Spleen (tissue), 11 donors: Measurements from ENCODE around the gene PUM2. TPM values are rescaled to one million over a fixed set of nuclear protein-coding genes. Genes with fewer than 3 reads are reported as not detected.

Source experiments
- DNase-seq: peaks from one replicate; pipeline ENCODE4 v3.0.0-alpha.2; 2020
- H3K27ac ChIP-seq, 8 donors: fragments of 200-600 bp; sonication (generic) in 7 of 8; 1 replicate in 4 of 8; 2 replicates in 4 of 8; pipeline versions ENCODE4 v1.5.0 to v1.8.0; 2016 to 2021; ENCODE audit warnings: inconsistent platforms in 4 of 8, mild to moderate bottlenecking in 4 of 8, moderate library complexity in 1 of 8
- H3K27me3 ChIP-seq, 7 donors: fragments of 200-600 bp; sonication (generic) in 6 of 7; replicated peaks in 1 of 7; 1 replicate in 4 of 7; 2 replicates in 3 of 7; pipeline versions ENCODE4 v1.5.0 to v1.8.0; 2016 to 2021; ENCODE audit warnings: inconsistent platforms in 3 of 7, mild to moderate bottlenecking in 1 of 7
- H3K36me3 ChIP-seq, 6 donors: fragments of 200-600 bp; sonication (generic) in 5 of 6; 1 replicate in 4 of 6; 2 replicates in 2 of 6; pipeline versions ENCODE4 v1.5.0 to v1.8.0; 2016 to 2021; ENCODE audit warnings: inconsistent platforms in 2 of 6
- H3K4me1 ChIP-seq, 6 donors: fragments of 200-600 bp; sonication (generic) in 5 of 6; 1 replicate in 3 of 6; 2 replicates in 3 of 6; pipeline versions ENCODE4 v1.5.0 to v1.8.0; 2016 to 2021; ENCODE audit warnings: inconsistent platforms in 3 of 6
- H3K4me3 ChIP-seq, 8 donors: fragments of 200-600 bp; sonication (generic) in 7 of 8; 1 replicate in 4 of 8; 2 replicates in 4 of 8; pipeline versions ENCODE4 v1.5.0 to v1.8.0; 2016 to 2021; ENCODE audit warnings: inconsistent platforms in 4 of 8, mild to moderate bottlenecking in 4 of 8, moderate library complexity in 2 of 8
- H3K9me3 ChIP-seq, 8 donors: fragments of 200-600 bp; sonication (generic) in 7 of 8; 1 replicate in 4 of 8; 2 replicates in 4 of 8; pipeline versions ENCODE4 v1.5.0 to v1.8.0; 2016 to 2021; ENCODE audit warnings: inconsistent platforms in 4 of 8
- CTCF ChIP-seq, 11 experiments: fragments of 200-600 bp in 7 of 11; fragments of 450-650 bp in 4 of 11; sonication (generic) in 4 of 11; IDR thresholded peaks in 8 of 11; conservative IDR thresholded peaks in 3 of 11; 1 replicate in 7 of 11; 2 replicates in 4 of 11; pipeline versions ENCODE4 v1.4.0 to v1.8.0; 2016 to 2021; ENCODE audit warnings: antibody characterized with exemption in 11 of 11, inconsistent platforms in 4 of 11, mild to moderate bottlenecking in 1 of 11
- POLR2A ChIP-seq, 3 donors: fragments of 450-650 bp; IDR thresholded peaks; one replicate each; pipeline ENCODE4 v1.5.1; 2017; ENCODE audit warnings: antibody characterized with exemption in 3 of 3, mild to moderate bottlenecking in 1 of 3
- POLR2AphosphoS5 ChIP-seq, 3 donors: sonication (generic); formaldehyde crosslinking; IDR thresholded peaks; one replicate each; pipeline ENCODE4 v1.5.1; 2017; ENCODE audit warnings: antibody characterized with exemption in 3 of 3
- WGBS, 5 donors: extraction: QIAGEN DNeasy Blood & Tissue Kit in 3 of 5; methylation state at CpG; one replicate each; pipeline versions ENCODE4 v1.1.5 to v1.1.7; 2013 to 2018; 5-methylcytosine and 5-hydroxymethylcytosine counted together
- intact Hi-C: fragments of 100-400 bp; cut with DNase I; formaldehyde crosslinking; loops from one replicate; pipeline ENCODE4 v1.15.0; 2023; ENCODE audit warnings: low total_unique reads
- polyA plus RNA-seq, 3 donors: library from polyadenylated mRNA; stranded (reverse); fragments of 200-250 nt; gene quantifications; one replicate each; pipeline ENCODE4 v1.2.1, GENCODE V29; 2013
- total RNA-seq, 7 donors: library from RNA; depleted of rRNA in 3 of 7; stranded (reverse); fragments of >200 nt in 3 of 7; fragmentation: NEBNext Ultra II Directional in 4 of 7; extraction: Animal tissue kit (Norgen Biotek cat#: 25700) in 4 of 7; gene quantifications; one replicate each; pipeline versions ENCODE4 v1.1.0 to v1.2.1, GENCODE V29; 2016 to 2021
- donor health status: healthy with polysubstance abuse.
- donor health status: DM: no; HTN: no; CAD: no; lungs with moderate emphysema.
- donor health status: DM: no; HTN: no; CAD: no.
- donor health status: Bipolar disorder and iron deficiency.
- donor health status: healthy.
- donor health status: DM: no; HTN: no; CAD: no.
- donor health status: DM: yes; HTN: yes; CAD: no.

The PUM2 gene
- total and polyA plus RNA-seq, 10 donors: 29.2 to 137 (median 91.0) TPM

GRCh38 chr2:20210462-20210861 lies 140.2 kb downstream of the PUM2 start:
- intact Hi-C loops: no loop called here
- H3K4me1 ChIP-seq: peaks cover 2 to 24% (median 12%) of the 10 kb centered on the region in 6 donors
- H3K4me3 ChIP-seq: no peak overlapping the region
- no peak for TF ChIP-seq CTCF (IDR thresholded peaks at IDR 0.05 in 8 of 11, conservative IDR thresholded peaks at IDR 0.05 in 3 of 11)
- no peak for TF ChIP-seq POLR2AphosphoS5 (IDR thresholded peaks at IDR 0.05)
- TF ChIP-seq POLR2A (IDR thresholded peaks at IDR 0.05): no peak
- no peaks in the 10 kb centered on the region for H3K36me3 ChIP-seq
- WGBS, 5 donors: 42 to 59% (median 50%) methylated on average over 7 to 8 of the region's 8 CpGs
- no peak for DNase-seq
- H3K27me3 ChIP-seq: no peaks in the 10 kb centered on the region
- H3K27ac ChIP-seq: peak overlapping the region in 1 of 8 donors; percentile 65
- no peaks in the 10 kb centered on the region for H3K9me3 ChIP-seq

DNA sequence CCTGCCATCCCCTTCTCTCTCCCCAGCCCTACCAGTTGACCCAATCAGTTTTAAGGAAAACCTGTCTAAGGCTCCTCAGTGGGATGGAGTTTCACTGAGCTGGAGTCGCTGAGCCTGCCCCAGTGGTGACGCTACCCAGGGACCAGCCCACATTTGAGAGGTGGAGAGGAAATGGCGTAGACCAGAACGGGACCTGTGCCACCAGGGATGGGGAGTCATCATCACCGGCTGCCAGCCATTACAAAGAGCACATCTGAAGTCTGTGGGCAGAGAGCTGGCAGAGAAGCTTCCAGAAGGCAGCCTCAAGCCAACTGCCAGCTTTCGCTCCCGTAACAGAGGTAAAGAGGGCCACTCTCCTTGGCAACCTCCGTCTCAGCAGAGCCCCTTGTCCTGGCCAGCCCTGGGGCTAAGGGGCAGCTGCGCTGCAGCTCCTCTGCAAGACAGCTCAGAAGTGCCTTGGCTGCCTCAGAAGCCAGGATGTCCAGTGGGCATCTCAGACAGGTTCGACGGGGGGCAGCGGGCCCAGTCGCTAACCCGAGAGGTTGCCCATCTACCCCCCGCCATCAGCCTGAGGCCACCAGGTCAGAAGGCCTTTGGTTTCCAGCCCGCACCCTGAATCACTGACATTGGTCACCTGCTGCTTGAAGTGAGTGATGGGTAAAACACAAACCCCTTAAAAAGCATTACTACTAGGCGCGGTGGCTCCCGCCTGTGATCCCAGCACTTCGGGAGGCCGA lies 141.1 kb downstream of the PUM2 start:
- Histone ChIP-seq H3K27me3 (no peaks in the 10 kb centered on the region), H3K4me1 (peaks cover 2 to 24% (median 12%) of the 10 kb centered on the region in 6 donors), H3K9me3 (no peaks in the 10 kb centered on the region), H3K36me3 (no peaks in the 10 kb centered on the region), H3K27ac (peak overlapping the region in 2 of 8 donors; percentile 50 to 59), H3K4me3 (no peak overlapping the region)
- WGBS, 5 donors: 85 to 94% (median 89%) methylated on average over 13 to 21 of the region's 21 CpGs
- no peak for TF ChIP-seq POLR2A (IDR thresholded peaks at IDR 0.05)
- no peak for TF ChIP-seq POLR2AphosphoS5 (IDR thresholded peaks at IDR 0.05)
- no peak for TF ChIP-seq CTCF (IDR thresholded peaks at IDR 0.05 in 8 of 11, conservative IDR thresholded peaks at IDR 0.05 in 3 of 11)
- intact Hi-C loops: no loop called here
- no peak for DNase-seq

- H3K27ac ChIP-seq: peak overlapping the region in 5 of 8 donors; percentile 41 to 59 (median 50)
- no peaks in the 10 kb centered on the region for H3K27me3 ChIP-seq
- DNase-seq: no peak
- intact Hi-C loops: no loop called here
- no peaks in the 10 kb centered on the region for H3K36me3 ChIP-seq
- WGBS, 5 donors: 59 to 75% (median 67%) methylated on average over 1 to 5 of the region's 5 CpGs
- H3K4me1 ChIP-seq: peaks cover 2 to 20% (median 10%) of the 10 kb centered on the region in 6 donors
- TF ChIP-seq POLR2A (IDR thresholded peaks at IDR 0.05): no peak
- peak in 1 of 3 donors; percentile 38 for TF ChIP-seq POLR2AphosphoS5 (IDR thresholded peaks at IDR 0.05)
- H3K9me3 ChIP-seq: no peaks in the 10 kb centered on the region
- H3K4me3 ChIP-seq: no peak overlapping the region
These were observed 142.2 kb downstream of the PUM2 start for GRCh38 chr2:20208476-20208859.

DNA sequence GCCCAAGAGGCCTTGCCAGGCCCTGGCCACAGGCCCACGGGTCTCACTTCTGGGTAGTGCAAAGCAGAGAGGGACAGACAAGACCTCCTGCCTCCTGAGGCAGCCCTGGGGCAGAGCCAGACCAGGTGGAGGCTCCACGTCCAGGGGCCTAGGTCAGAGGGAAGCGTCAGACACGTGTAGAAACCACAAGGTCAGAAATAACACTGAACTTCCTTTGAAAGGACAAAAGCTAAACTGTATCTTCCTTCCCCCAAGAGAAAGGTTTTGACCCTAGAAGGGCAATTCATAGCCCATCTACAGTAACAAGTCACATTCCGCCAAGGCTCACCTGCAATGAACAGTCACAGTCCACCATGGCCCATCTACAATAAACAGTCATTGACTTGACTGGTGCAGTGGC lies 143.6 kb downstream of the PUM2 start:
- intact Hi-C loops: no loop called here
- WGBS, 5 donors: 31 to 51% (median 38%) methylated on average over 4 to 5 of the region's 5 CpGs
- DNase-seq: no peak
- no peak overlapping the region for H3K4me3 ChIP-seq
- H3K36me3 ChIP-seq: no peaks in the 10 kb centered on the region
- no peaks in the 10 kb centered on the region for H3K27me3 ChIP-seq
- peak overlapping the region in 4 of 8 donors; percentile 41 to 59 (median 50) for H3K27ac ChIP-seq
- peaks cover 0 to 6% (median 0%) of the 10 kb centered on the region in 6 donors for H3K4me1 ChIP-seq
- no peaks in the 10 kb centered on the region for H3K9me3 ChIP-seq
- TF ChIP-seq POLR2AphosphoS5 (IDR thresholded peaks at IDR 0.05) (peak in 1 of 3 donors; percentile 54), POLR2A (IDR thresholded peaks at IDR 0.05) (no peak), CTCF (IDR thresholded peaks at IDR 0.05 in 8 of 11, conservative IDR thresholded peaks at IDR 0.05 in 3 of 11) (no peak)
